ENCODE measurements around the gene C6orf141.

The C6orf141 gene

DNA sequence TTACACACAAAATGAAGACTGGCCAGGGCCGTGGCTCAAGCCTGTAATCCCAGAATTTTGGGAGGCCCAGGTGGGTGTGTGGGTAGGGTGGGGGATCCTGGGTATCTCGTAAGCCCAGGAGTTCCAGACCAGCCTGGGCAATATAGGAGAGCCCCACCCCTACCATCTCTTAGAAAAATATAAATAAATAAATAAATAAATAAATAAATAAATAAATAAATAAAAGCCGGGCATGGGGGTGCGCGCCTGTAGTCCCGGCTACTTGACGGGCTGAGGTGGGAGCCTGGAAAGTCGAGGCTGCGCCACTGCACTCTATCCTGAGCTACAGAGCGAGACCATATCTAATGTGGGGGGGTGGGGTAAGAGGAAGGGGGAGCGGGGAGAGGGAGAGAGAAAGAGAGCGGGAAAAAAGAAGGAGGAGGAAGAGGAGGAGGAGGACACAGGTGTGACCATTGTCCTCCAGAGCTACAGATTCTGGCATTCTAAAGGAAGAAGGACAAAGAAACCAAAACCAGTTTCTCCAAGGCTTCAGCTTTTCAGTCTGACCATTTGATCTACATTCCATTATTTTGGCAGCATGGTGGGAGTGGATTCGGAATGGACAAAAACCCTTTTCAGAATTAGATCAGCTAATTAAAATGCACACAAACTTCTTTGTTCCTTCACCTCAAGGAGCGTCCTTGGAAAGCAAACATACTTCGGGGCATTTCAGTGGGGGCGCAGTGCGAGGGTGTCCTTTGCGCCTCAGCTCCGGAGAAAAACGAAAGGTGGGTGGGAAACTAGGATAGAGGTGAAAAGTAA lies 577 bp upstream of the C6orf141 start:
- Histone ChIP-seq H3K9ac (ENCODE audit: low read depth, low read length) (peak overlapping the region; percentile 64; the same call in 1 of the 2 replicates), H3K4me1 (ENCODE audit: insufficient read depth, low read length) (peaks cover 14% of the 10 kb centered on the region), H3K9me3 (ENCODE audit: control insufficient read depth, insufficient read depth, low read length) (no peaks in the 10 kb centered on the region), H3K36me3 (ENCODE audit: insufficient read depth, low read length) (no peaks in the 10 kb centered on the region)

DNA sequence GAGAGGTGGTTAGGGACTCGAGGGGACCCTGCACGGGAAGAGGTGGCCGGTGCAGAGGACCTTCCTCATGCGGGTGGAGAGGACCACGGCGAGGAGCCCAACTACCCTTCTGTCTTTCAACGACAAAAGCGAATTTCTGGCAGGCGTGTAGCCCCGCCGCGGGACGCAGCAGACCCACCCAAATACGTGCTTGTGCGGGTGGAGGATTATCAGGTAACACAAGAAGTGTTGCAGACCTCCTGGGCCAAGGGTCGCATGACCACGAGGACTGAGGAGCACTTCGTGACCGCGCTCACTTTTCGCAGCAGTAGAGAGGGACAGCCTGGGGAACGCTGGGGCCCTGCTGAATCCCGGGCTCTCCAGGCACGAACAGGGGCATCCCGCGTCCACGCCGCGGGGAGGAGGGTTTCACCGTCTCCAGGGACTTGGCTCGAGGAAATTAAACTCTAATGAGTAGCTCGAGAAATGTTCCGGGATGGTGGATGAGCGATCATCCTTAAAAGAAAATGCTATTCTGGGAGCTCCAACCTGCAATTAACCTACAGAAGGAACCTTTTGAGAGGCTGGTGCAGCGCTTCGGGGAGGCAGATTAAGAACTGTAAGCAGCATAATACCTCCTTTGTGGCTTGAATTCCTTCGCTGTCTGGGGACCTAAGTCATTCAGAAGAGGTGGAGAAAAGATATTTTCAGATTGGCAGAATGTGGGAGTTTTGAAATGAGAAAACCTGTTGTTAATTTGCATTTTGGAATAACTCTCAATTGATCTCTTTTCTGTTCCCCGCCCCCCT lies 804 bp downstream of the C6orf141 start:
- H3K9ac ChIP-seq (ENCODE audit: low read depth, low read length): peak overlapping the region; percentile 64
- H3K9me3 ChIP-seq (ENCODE audit: control insufficient read depth, insufficient read depth, low read length): no peaks in the 10 kb centered on the region
- peaks cover 14% of the 10 kb centered on the region for H3K4me1 ChIP-seq (ENCODE audit: insufficient read depth, low read length)
- no peaks in the 10 kb centered on the region for H3K36me3 ChIP-seq (ENCODE audit: insufficient read depth, low read length)

DNA sequence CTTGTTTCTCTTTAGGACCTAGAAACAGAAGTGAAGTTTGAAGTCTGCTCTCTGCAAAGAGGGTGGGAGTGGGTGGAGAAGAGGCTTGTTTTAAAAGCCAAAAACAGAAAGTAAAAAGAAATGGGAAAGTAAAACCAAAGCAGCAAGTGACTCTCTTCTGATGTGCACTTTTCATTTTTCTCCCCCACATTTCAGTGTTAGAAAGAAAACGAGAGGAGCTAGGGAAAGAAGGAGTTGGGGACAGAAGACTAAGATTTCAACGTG lies 1.3 kb downstream of the C6orf141 start:
- no peaks in the 10 kb centered on the region for H3K9me3 ChIP-seq (ENCODE audit: control insufficient read depth, insufficient read depth, low read length)
- H3K9ac ChIP-seq (ENCODE audit: low read depth, low read length): peak overlapping the region; percentile 64; the same call in 1 of the 2 replicates
- no peaks in the 10 kb centered on the region for H3K36me3 ChIP-seq (ENCODE audit: insufficient read depth, low read length)
- H3K4me1 ChIP-seq (ENCODE audit: insufficient read depth, low read length): peaks cover 17% of the 10 kb centered on the region

DNA sequence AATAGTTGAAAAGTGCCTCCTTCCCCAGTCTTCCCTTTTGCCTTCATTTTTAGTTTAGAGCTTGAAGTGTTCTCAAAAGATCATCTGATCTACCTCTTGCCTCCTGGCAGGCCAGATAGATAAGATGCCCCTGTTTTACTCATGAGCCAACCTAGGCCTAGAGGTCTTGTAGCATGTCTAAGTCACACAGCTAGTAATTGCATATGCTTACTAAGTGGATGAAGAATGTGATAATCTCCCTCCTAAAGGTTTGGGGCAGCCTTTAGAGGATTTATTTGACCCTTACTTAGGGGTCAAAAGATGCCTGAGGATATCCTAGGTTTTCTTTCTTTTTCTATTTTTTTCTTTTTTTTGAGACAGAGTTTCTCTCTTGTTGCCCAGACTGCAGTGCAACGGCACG lies 2.1 kb downstream of the C6orf141 start:
- peak overlapping the region; percentile 4; the same call in 1 of the 2 replicates for H3K9ac ChIP-seq (ENCODE audit: low read depth, low read length)
- H3K36me3 ChIP-seq (ENCODE audit: insufficient read depth, low read length): no peaks in the 10 kb centered on the region
- H3K9me3 ChIP-seq (ENCODE audit: control insufficient read depth, insufficient read depth, low read length): no peaks in the 10 kb centered on the region
- H3K4me1 ChIP-seq (ENCODE audit: insufficient read depth, low read length): peaks cover 18% of the 10 kb centered on the region

DNA sequence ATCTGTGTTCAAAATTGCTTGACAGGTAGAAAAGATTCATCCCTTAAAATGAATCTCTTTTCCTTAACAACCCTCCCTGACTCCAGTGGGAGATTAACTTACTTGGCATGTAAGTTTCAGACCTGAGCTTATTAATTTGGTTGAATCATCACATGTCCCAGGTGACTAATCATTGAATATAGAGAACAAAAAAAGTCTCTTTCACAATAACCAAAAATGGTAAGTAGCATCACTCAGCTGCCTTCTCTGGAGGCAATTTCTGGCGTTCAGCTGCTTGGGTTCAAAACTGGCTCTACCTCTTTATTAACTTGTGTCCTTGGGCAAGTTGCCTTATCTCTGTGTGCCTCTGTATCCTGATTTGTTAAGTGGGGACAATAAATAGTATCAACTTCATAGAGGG lies 2.9 kb downstream of the C6orf141 start:
- Histone ChIP-seq H3K4me1 (ENCODE audit: insufficient read depth, low read length) (peaks cover 18% of the 10 kb centered on the region), H3K9ac (ENCODE audit: low read depth, low read length) (no peak overlapping the region), H3K9me3 (ENCODE audit: control insufficient read depth, insufficient read depth, low read length) (no peaks in the 10 kb centered on the region), H3K36me3 (ENCODE audit: insufficient read depth, low read length) (no peaks in the 10 kb centered on the region)

DNA sequence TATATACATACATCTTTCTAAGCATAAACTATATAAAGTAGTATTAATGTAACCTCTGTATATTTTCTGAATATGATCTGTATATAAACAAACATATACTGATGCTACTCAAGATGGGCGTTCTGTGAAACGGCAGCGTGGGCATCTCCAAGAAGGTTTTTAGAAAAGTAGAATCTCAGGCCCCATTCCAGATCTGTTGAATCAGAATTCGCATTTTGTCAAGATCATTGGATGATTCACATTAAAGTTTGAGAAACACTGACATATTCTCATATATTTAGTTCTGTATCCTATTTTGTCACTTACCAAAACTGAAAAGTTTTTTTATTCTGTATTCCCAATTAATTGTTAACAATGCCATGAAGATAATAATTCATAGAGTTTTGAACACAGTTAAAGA lies 5.5 kb downstream of the C6orf141 start:
- peaks cover 15% of the 10 kb centered on the region for H3K4me1 ChIP-seq (ENCODE audit: insufficient read depth, low read length)
- H3K9me3 ChIP-seq (ENCODE audit: control insufficient read depth, insufficient read depth, low read length): no peaks in the 10 kb centered on the region
- H3K36me3 ChIP-seq (ENCODE audit: insufficient read depth, low read length): no peaks in the 10 kb centered on the region
- H3K9ac ChIP-seq (ENCODE audit: low read depth, low read length): no peak overlapping the region

DNA sequence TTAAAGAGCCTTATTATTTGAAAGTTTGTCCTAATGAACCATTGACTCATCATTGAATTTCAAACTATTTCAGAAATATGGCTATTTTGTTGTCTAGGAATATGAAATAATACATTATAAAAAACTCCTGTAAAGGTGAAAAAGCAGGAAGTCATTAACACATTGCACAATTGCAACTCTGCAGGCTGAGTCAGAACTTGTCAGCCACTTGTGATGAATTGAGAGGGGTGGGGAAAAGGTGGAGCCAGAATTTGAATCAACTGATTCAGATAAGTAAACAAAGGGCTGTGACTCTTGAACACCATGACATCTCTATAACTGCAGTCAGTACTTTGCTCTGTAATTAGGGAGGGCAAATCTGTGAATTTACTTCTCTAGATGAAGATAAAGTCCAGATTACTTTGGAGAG lies 6.0 kb downstream of the C6orf141 start:
- Histone ChIP-seq H3K4me1 (ENCODE audit: insufficient read depth, low read length) (peaks cover 15% of the 10 kb centered on the region), H3K9me3 (ENCODE audit: control insufficient read depth, insufficient read depth, low read length) (no peaks in the 10 kb centered on the region), H3K9ac (ENCODE audit: low read depth, low read length) (no peak overlapping the region), H3K36me3 (ENCODE audit: insufficient read depth, low read length) (no peaks in the 10 kb centered on the region)

DNA sequence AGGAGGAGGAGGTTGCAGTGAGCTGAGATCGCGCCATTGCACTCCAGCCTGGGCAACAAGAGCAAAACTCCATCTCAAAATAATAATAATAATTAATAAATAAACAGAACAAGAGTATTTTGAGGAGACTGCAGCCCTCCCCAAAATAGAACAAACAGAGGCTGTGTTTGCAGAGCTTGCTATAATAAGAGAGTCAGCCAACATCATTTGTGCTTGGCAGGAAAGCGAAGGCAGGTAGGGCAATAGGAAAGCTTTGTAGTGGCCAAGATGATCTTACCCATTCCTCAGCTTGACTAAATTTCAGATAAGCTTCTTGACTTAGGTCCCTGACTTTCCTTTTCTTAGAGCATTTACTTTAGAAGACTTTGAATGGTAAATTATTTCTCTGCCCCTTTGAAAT lies 6.7 kb downstream of the C6orf141 start:
- H3K4me1 ChIP-seq (ENCODE audit: insufficient read depth, low read length): peaks cover 11% of the 10 kb centered on the region; the same call in 1 of the 2 replicates

DNA sequence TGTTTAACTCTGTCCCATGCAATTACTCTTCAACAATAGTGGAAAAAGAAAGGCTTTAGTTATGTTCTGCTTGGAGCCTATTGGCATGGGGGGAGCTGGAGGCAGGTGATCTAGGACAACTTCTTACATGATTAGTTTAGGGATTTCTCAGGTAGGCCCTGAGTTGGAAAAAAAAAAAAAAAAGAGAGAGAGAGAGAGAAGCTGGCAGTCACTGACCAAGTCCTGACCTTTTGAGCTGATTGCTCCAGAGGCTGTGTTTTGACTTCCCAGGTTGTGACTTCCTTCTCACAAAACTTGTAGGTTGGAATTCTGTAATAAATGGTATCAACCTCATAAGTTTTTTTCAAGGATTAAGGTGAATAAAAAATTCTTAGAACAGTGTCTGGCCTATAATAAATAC lies 7.8 kb downstream of the C6orf141 start:
- Histone ChIP-seq H3K9ac (ENCODE audit: low read depth, low read length) (no peak overlapping the region), H3K4me1 (ENCODE audit: insufficient read depth, low read length) (peaks cover 4% of the 10 kb centered on the region; the same call in 1 of the 2 replicates), H3K9me3 (ENCODE audit: control insufficient read depth, insufficient read depth, low read length) (no peaks in the 10 kb centered on the region), H3K36me3 (ENCODE audit: insufficient read depth, low read length) (no peaks in the 10 kb centered on the region)

More for the DNA sequence above, 6.7 kb downstream of the C6orf141 start:
- Histone ChIP-seq H3K9me3 (ENCODE audit: control insufficient read depth, insufficient read depth, low read length) (no peaks in the 10 kb centered on the region), H3K36me3 (ENCODE audit: insufficient read depth, low read length) (no peaks in the 10 kb centered on the region), H3K9ac (ENCODE audit: low read depth, low read length) (no peak overlapping the region)

DNA sequence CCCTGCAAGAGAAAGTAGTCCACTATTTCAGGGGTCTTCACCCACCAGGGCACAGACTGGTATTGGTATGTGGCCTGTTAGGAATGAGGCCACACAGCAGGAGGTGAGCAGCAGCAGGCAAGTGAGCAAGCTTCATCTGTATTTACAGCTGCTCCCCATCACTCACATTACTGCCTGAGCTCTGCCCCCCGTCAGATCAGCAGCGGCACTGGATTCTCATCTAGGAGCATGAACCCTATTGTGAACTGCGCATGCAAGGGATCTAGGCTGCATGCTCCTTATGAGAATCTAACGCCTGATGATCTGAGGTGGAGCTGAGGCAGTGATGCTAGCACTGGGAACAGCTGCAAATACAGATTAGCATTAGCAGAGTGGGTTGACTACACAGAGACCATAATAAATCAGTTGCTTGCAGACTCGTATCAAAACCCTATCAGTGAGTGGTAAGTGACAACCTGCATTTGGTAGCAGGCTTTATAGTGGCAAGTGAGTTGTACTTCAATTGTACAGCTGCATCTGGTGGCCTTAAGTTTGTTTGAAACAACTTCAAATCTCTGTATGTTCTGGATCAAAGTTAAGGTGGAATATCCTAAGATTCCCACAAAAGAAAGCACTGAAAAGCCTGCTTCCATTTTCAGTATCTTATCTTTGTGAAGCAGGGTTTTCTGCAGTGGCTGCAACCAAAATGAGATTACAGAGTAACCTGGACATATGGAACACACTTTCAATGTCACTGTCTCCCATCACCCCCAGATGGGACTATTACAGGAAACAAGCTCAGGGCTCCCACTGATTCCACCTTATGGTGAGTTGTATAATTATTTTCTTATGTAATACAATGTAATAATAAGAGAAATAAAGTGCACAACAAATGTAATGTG lies 12.8 kb downstream of the C6orf141 start:
- H3K9ac ChIP-seq (ENCODE audit: low read depth, low read length): no peak overlapping the region
- no peaks in the 10 kb centered on the region for H3K9me3 ChIP-seq (ENCODE audit: control insufficient read depth, insufficient read depth, low read length)
- H3K36me3 ChIP-seq (ENCODE audit: insufficient read depth, low read length): no peaks in the 10 kb centered on the region
- no peaks in the 10 kb centered on the region for H3K4me1 ChIP-seq (ENCODE audit: insufficient read depth, low read length)

DNA sequence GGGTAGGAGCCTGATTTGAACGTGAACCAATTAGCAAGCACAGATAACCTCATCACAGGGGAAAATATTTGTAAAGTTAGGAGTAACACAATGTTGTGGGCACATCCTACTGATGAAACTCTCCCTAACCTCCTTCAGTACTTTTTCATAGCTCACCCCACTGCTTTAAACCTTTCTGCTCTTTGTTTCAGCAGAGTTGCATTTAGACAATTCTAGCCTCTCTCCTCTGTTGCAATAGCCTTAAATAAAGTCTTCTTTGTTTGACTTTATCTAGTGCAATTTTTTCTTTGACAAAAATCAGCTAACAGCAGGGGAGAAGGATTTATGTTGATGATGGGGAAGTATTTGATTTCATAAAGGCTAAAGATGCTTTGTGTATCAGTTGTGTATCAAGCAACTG lies 14.1 kb downstream of the C6orf141 start:
- Histone ChIP-seq H3K36me3 (ENCODE audit: insufficient read depth, low read length) (no peaks in the 10 kb centered on the region), H3K9ac (ENCODE audit: low read depth, low read length) (no peak overlapping the region), H3K9me3 (ENCODE audit: control insufficient read depth, insufficient read depth, low read length) (no peaks in the 10 kb centered on the region), H3K4me1 (ENCODE audit: insufficient read depth, low read length) (no peaks in the 10 kb centered on the region)

DNA sequence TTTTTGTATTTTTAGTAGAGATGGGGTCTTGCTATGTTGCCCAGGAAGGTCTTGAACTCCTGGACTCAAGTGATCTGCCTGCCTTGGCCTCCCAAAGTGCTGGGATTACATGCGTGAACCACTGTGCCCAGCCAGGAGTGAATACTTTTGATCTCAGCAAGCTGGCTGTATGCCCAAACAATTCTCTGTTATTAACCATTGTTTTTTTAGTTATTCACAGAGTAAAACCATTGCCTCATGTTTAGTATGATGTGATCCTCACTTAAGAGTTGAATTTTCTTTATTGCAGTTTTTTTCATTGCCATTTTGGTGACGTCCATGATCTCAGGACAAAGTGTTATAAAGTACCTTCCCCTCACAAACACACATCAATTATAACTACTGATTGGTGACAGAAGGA lies 14.8 kb downstream of the C6orf141 start:
- H3K4me1 ChIP-seq (ENCODE audit: insufficient read depth, low read length): no peaks in the 10 kb centered on the region
- H3K9me3 ChIP-seq (ENCODE audit: control insufficient read depth, insufficient read depth, low read length): no peaks in the 10 kb centered on the region
- no peak overlapping the region for H3K9ac ChIP-seq (ENCODE audit: low read depth, low read length)
- H3K36me3 ChIP-seq (ENCODE audit: insufficient read depth, low read length): no peaks in the 10 kb centered on the region

DNA sequence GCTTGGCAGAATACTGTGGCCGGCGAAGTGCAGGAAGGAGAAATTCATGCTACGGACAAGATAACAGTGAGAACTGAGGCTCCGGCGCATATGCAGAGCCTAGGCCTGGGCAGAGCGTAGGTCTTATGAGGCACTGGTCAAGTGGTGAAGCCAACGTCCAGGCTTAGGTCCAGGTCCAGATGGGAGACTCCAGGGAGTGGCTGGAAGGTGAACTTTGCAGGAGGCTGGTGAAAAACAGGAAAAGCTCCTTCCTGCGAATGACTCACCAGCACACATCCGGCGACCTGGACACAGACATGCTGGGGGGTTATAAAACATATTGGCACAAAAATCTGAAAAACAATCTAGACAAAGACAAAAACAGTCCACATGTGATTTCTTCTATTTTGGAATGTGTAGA lies 15.4 kb downstream of the C6orf141 start:
- no peaks in the 10 kb centered on the region for H3K4me1 ChIP-seq (ENCODE audit: insufficient read depth, low read length)
- H3K9ac ChIP-seq (ENCODE audit: low read depth, low read length): no peak overlapping the region; the same call in 1 of the 2 replicates
- H3K9me3 ChIP-seq (ENCODE audit: control insufficient read depth, insufficient read depth, low read length): no peaks in the 10 kb centered on the region
- no peaks in the 10 kb centered on the region for H3K36me3 ChIP-seq (ENCODE audit: insufficient read depth, low read length)

DNA sequence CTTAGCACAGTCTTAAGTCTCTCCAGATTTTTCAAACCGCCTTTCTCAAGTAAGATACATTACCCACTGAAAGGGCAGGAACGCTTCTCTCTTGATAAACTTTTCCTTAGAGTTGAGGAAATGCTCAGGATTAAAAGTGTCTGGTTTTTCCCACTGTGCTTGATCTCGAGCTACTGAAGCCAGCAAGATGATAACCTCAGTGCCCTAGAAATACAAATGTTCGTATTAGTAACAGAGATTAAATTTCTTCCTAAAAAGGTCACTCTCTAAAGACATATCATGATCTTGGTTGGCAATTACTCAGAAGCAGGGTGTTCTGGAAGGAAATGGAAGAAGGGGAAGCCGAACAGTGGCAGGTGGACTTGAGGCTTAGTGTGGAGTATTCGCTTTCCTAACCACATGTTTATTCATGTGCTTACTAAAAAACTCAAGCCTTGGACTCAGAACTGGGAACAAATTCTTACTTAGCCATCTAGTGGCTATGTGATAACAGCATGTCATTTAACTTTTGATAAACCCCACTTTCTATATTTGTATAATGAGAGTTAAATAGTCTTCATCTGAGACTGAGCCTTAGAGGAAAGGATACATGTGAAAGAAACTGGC lies 20.1 kb downstream of the C6orf141 start:
- no peak overlapping the region for H3K9ac ChIP-seq (ENCODE audit: low read depth, low read length)

More for the DNA sequence above, 20.1 kb downstream of the C6orf141 start:
- Histone ChIP-seq H3K36me3 (ENCODE audit: insufficient read depth, low read length) (no peaks in the 10 kb centered on the region), H3K4me1 (ENCODE audit: insufficient read depth, low read length) (no peaks in the 10 kb centered on the region), H3K9me3 (ENCODE audit: control insufficient read depth, insufficient read depth, low read length) (no peaks in the 10 kb centered on the region)
